Motor neuron (in vitro differentiated cells): ENCODE results near the gene ACTN1. TPM values are rescaled to one million over a fixed set of nuclear protein-coding genes. Genes with fewer than 3 reads are reported as not detected.

ENCODE experiments used
- ATAC-seq, 8 experiments: fragments of 200-7000 bp; cut with Tn5 transposase; replicated peaks in 6 of 8; 2 replicates each; pipeline ENCODE4 v1.8.0; 2021; ENCODE audit warnings: mild to moderate bottlenecking in 8 of 8, moderate library complexity in 8 of 8
- H3K27ac ChIP-seq, 2 donors: fragments of 250-450 bp; sonication (Bioruptor Pico); 2 replicates each; pipeline ENCODE4 v1.9.0; 2021; ENCODE audit warnings: antibody characterized with exemption in 2 of 2, mild to moderate bottlenecking in 2 of 2, moderate library complexity in 1 of 2
- H3K4me1 ChIP-seq, 2 donors: fragments of 250-450 bp; sonication (Bioruptor Pico); replicated peaks in 1 of 2; 2 replicates each; pipeline ENCODE4 v1.6.1; 2021; ENCODE audit warnings: antibody characterized with exemption in 2 of 2, mild to moderate bottlenecking in 2 of 2, moderate library complexity in 1 of 2
- H3K4me3 ChIP-seq, 5 donors: fragments of 250-450 bp; sonication (Bioruptor Pico); 2 replicates each; pipeline ENCODE4 v1.9.0; 2021; ENCODE audit warnings: antibody characterized with exemption in 5 of 5, mild to moderate bottlenecking in 5 of 5, moderate library complexity in 4 of 5
- whole genome bisulfite sequencing, 10 experiments: fragments of 450-650 bp; shearing (Covaris generic); methylation state at CpG; one replicate each; pipeline ENCODE4 v1.0.0; 2022; 5-methylcytosine and 5-hydroxymethylcytosine counted together
- in situ Hi-C, 9 experiments: fragments of 400-800 bp; cut with MboI; loops; one replicate each; pipeline ENCODE4 v1.15.0; 2021; ENCODE audit warnings: low sequenced_read_pairs in 9 of 9, low pct_unique_long_range_greater_than_20kb in 2 of 9; ENCODE audit not compliant: unreplicated experiment in 9 of 9
- total RNA-seq, 8 experiments: library from RNA; unstranded; fragments of 300-600 nt; gene quantifications; 2 replicates each; pipeline versions ENCODE4 v1.2.3 to v1.2.4, GENCODE V29; 2022

ACTN1 gene
- total RNA-seq, 8 experiments from 2014 or later = 9.3 to 159 (median 56.5) TPM

GRCh38 chr14:68878908-68879307 is 100.2 kb downstream of the ACTN1 start:
- in situ Hi-C loops = no loop called here
- WGBS, 10 experiments = 0 to 80% (median 75%) methylated on average over 1 to 5 of the region's 20 CpGs; no CpG with 5 or more reads in 7 of the 10 experiments
- ATAC-seq = no peak
- Histone ChIP-seq H3K4me1 (no peaks in the 10 kb centered on the region), H3K4me3 (no peak overlapping the region), H3K27ac (no peak overlapping the region)

- H3K4me1 ChIP-seq = no peaks in the 10 kb centered on the region
- in situ Hi-C loops = no loop called here
- no peak overlapping the region for H3K4me3 ChIP-seq
- 83 to 100% (median 90%) methylated on average over 1 to 4 of the region's 18 CpGs; no CpG with 5 or more reads in 5 of the 10 experiments for WGBS, 10 experiments
- H3K27ac ChIP-seq = no peak overlapping the region
- no peak for ATAC-seq
These were observed 101.0 kb downstream of the ACTN1 start for GRCh38 chr14:68877993-68878575.

GRCh38 chr14:68876976-68877375 is 102.1 kb downstream of the ACTN1 start:
- in situ Hi-C loops = no loop called here
- WGBS, 10 experiments = 96 to 100% (median 97%) methylated on average over 1 to 5 of the region's 6 CpGs; no CpG with 5 or more reads in 7 of the 10 experiments
- Histone ChIP-seq H3K4me3 (no peak overlapping the region), H3K4me1 (no peaks in the 10 kb centered on the region), H3K27ac (no peak overlapping the region)
- ATAC-seq = no peak

GRCh38 chr14:68874746-68875155 is 104.4 kb downstream of the ACTN1 start:
- in situ Hi-C loops = no loop called here
- no peak for ATAC-seq
- 93 to 100% (median 96%) methylated on average over 2 to 24 of the region's 37 CpGs for WGBS, 10 experiments

GRCh38 chr14:68873376-68873775 is 105.7 kb downstream of the ACTN1 start:
- H3K27ac ChIP-seq = no peak overlapping the region
- in situ Hi-C loops = no loop called here
- H3K4me3 ChIP-seq = no peak overlapping the region
- WGBS, 10 experiments = 65 to 100% (median 91%) methylated on average over 1 to 5 of the region's 5 CpGs; no CpG with 5 or more reads in 2 of the 10 experiments
- H3K4me1 ChIP-seq = no peaks in the 10 kb centered on the region
- no peak for ATAC-seq

More at GRCh38 chr14:68874746-68875155, 104.4 kb downstream of the ACTN1 start:
- H3K4me1 ChIP-seq = no peaks in the 10 kb centered on the region
- H3K27ac ChIP-seq = no peak overlapping the region
- H3K4me3 ChIP-seq = no peak overlapping the region

- 67 to 100% (median 92%) methylated on average over 1 to 2 of the region's 2 CpGs; no CpG with 5 or more reads in 5 of the 10 experiments for WGBS, 10 experiments
- Histone ChIP-seq H3K27ac (no peak overlapping the region), H3K4me3 (no peak overlapping the region), H3K4me1 (no peaks in the 10 kb centered on the region)
- in situ Hi-C loops = no loop called here
- no peak for ATAC-seq
These were observed 107.7 kb downstream of the ACTN1 start for GRCh38 chr14:68871392-68871791.

- ATAC-seq = peak in 1 of 8 experiments; percentile 32
- in situ Hi-C loops = no loop called here
- Histone ChIP-seq H3K4me1 (no peaks in the 10 kb centered on the region), H3K27ac (no peak overlapping the region), H3K4me3 (no peak overlapping the region)
These were observed 112.0 kb downstream of the ACTN1 start for GRCh38 chr14:68866991-68867533.

- WGBS, 10 experiments = 40 to 100% (median 91%) methylated on average over 1 to 2 of the region's 2 CpGs; no CpG with 5 or more reads in 2 of the 10 experiments
- Histone ChIP-seq H3K4me1 (no peaks in the 10 kb centered on the region), H3K4me3 (no peak overlapping the region), H3K27ac (no peak overlapping the region)
- in situ Hi-C loops = no loop called here
- no peak for ATAC-seq
These were observed 113.6 kb downstream of the ACTN1 start for GRCh38 chr14:68865542-68865941.

- ATAC-seq = no peak
- Histone ChIP-seq H3K4me1 (no peaks in the 10 kb centered on the region), H3K4me3 (no peak overlapping the region), H3K27ac (no peak overlapping the region)
- WGBS, 10 experiments = 67 to 100% (median 88%) methylated on average over 1 to 3 of the region's 6 CpGs; no CpG with 5 or more reads in 5 of the 10 experiments
- in situ Hi-C loops = no loop called here
These were observed 114.7 kb downstream of the ACTN1 start for GRCh38 chr14:68864361-68864750.

GRCh38 chr14:68863610-68864360 is 115.3 kb downstream of the ACTN1 start:
- in situ Hi-C loops = no loop called here
- WGBS, 10 experiments = 27 to 100% (median 87%) methylated on average over 1 to 8 of the region's 13 CpGs; no CpG with 5 or more reads in 1 of the 10 experiments
- Histone ChIP-seq H3K4me1 (no peaks in the 10 kb centered on the region), H3K27ac (no peak overlapping the region), H3K4me3 (no peak overlapping the region)
- ATAC-seq = no peak

GRCh38 chr14:68862954-68863594 is 116.0 kb downstream of the ACTN1 start:
- no peak overlapping the region for H3K4me3 ChIP-seq
- no peaks in the 10 kb centered on the region for H3K4me1 ChIP-seq
- in situ Hi-C loops = no loop called here
- WGBS, 10 experiments = 0 to 10% (median 3%) methylated on average over 2 of the region's 2 CpGs; no CpG with 5 or more reads in 4 of the 10 experiments
- peak; percentile 54 to 90 (median 70) for ATAC-seq
- H3K27ac ChIP-seq = no peak overlapping the region

GRCh38 chr14:68860771-68861170 is 118.3 kb downstream of the ACTN1 start:
- WGBS, 10 experiments = 67 to 100% (median 100%) methylated on average over 1 to 3 of the region's 5 CpGs; no CpG with 5 or more reads in 2 of the 10 experiments
- ATAC-seq = no peak
- Histone ChIP-seq H3K27ac (no peak overlapping the region), H3K4me1 (no peaks in the 10 kb centered on the region), H3K4me3 (no peak overlapping the region)
- in situ Hi-C loops = no loop called here

GRCh38 chr14:68857516-68858070 is 121.5 kb downstream of the ACTN1 start:
- H3K4me1 ChIP-seq = no peaks in the 10 kb centered on the region
- H3K4me3 ChIP-seq = no peak overlapping the region
- in situ Hi-C loops = no loop called here
- no peak for ATAC-seq
- H3K27ac ChIP-seq = no peak overlapping the region
- WGBS, 10 experiments = 80 to 100% (median 92%) methylated on average over 1 to 5 of the region's 5 CpGs
